ENCODE data around the gene HSF4.

DNA sequence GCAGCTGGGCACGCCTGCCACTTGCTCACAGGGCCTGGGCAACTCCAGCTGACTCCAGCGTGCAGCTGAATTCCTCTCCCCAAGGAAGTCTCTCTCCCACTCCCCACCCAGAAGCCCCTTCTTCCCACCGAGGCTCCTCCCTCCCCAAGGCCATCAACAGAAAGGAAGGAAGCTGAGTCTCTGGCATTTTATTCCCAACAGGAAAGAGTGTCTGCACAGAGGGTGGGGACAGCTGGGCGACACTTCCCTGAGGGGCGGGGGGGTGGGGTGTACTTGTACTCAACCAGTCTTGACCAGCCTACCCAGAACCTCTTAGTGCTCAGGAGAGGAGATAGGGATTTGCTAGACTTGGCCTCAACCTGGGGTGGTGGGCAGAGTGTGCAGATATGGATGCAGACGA is 25.5 kb downstream of the HSF4 start, which contains the start of gene EXOC3L1:
- TF ChIP-seq CTCF (IDR thresholded peaks at IDR 0.05) = no peak
- TF ChIP-seq POLR2A (IDR thresholded peaks at IDR 0.05) = no peak
